ENCODE data around the gene RASA2.

Gene RASA2, protein sequence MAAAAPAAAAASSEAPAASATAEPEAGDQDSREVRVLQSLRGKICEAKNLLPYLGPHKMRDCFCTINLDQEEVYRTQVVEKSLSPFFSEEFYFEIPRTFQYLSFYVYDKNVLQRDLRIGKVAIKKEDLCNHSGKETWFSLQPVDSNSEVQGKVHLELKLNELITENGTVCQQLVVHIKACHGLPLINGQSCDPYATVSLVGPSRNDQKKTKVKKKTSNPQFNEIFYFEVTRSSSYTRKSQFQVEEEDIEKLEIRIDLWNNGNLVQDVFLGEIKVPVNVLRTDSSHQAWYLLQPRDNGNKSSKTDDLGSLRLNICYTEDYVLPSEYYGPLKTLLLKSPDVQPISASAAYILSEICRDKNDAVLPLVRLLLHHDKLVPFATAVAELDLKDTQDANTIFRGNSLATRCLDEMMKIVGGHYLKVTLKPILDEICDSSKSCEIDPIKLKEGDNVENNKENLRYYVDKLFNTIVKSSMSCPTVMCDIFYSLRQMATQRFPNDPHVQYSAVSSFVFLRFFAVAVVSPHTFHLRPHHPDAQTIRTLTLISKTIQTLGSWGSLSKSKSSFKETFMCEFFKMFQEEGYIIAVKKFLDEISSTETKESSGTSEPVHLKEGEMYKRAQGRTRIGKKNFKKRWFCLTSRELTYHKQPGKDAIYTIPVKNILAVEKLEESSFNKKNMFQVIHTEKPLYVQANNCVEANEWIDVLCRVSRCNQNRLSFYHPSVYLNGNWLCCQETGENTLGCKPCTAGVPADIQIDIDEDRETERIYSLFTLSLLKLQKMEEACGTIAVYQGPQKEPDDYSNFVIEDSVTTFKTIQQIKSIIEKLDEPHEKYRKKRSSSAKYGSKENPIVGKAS

DNA sequence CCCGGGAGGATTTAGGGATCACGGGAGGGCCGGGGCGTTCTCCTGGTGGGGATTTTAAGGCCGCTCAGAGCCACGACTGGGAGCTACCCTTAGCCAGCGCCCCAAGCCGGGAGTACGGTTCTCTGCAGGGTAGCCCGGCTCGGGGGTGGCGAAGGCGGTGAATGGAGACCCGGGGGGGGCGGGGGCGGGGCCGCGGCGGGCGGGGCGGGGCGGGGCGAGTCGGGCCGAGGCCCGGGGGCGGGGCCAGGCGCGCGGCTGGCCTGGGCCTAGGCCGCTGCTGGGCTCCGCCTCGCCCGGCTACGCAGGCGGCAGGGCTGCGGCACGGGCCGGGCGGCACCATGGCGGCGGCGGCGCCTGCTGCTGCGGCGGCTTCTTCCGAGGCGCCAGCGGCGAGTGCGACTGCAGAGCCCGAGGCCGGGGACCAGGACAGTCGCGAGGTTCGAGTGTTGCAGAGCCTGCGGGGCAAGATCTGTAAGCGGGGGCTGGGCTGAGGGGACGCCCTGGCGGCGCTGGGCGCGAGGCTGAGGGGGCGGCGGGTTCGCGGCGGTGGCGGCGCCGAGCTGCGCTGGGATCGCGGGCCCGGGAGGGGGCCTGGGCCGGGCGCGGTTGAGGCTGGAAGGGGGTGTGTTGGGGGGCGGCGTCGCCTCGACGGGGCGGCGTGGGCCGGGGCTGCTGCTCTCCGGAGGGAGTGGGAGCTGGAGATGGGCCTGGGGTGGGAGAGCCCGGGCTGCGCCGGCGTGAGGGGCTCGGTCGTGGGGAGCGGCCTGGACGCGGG, at the start of gene RASA2:
RASA2 (plus strand) TSS at position 282 of the 775 bp plus-strand sequence; CDS start at position 339, 57 bp downstream.
- DNase-seq, result peak; percentile 67

DNA sequence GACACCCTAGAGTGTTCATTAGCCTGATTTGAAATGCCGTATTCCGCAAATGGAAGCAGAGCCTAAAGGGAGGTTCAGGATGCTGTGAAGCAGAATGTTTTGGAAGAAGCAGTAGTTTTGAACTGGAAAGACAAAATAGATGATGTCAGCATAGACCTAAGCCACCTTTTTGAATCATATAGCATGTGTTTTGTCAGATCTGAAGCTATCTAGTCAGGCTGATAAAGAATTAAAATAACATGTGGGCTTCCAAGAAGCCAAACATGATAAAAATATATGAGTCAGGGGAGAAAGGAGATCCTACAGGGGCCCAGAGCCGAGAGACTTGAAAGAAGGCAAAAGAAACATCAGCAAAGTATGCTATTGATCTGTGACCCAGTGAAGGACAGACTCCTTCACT, 47.2 kb upstream of the RASA2 start:
- no peak for DNase-seq

- DNase-seq, result no peak
These were observed 45.9 kb upstream of the RASA2 start for GRCh38 chr3:141440942-141441341.

GRCh38 chr3:141441381-141442364, 45.2 kb upstream of the RASA2 start:
- peak; percentile 78 for DNase-seq

- DNase-seq, result no peak
These were observed 44.4 kb upstream of the RASA2 start for GRCh38 chr3:141442446-141442845.

DNA sequence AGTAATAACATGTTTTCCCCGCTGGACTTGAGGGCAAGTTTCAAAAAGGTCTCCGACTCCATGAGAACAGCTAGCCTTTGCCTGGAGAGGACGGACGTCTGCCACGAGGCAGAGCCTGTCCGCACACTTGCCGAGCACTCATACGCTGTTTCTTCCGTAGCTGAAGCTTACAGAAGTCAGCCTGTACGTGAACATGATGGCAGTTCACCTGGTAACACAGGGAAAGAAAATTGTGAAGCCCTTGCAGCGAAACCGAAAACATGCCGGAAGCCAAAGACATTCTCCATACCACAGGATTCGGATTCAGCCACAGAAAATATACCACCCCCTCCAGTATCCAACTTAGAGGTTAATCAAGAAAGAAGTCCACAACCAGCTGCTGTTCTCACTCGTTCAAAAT, 43.9 kb upstream of the RASA2 start:
- no peak for DNase-seq

DNA sequence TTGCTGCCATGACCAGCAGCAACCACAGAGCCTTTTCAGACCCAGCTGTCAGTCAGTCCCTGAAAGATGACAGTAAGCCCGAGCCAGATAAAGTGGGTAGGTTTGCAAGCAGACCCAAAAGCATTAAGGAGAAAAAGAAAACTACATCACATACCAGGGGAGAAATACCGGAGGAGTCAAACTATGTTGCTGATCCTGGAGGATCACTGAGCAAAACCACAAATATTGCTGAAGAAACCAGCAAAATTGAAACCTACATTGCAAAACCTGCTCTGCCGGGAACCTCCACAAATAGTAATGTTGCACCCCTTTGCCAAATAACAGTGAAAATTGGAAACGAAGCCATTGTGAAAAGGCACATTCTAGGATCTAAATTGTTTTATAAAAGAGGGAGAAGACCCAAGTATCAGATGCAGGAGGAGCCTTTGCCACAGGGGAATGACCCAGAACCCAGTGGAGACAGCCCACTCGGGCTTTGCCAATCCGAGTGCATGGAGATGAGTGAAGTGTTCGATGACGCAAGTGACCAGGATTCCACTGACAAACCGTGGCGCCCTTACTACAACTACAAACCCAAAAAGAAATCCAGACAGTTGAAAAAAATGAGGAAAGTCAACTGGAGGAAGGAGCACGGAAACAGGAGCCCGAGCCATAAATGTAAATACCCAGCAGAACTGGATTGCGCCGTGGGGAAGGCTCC, 42.1 kb upstream of the RASA2 start:
- DNase-seq, result no peak

- DNase-seq, result no peak
These were observed 40.8 kb upstream of the RASA2 start for GRCh38 chr3:141445990-141446389.

DNA sequence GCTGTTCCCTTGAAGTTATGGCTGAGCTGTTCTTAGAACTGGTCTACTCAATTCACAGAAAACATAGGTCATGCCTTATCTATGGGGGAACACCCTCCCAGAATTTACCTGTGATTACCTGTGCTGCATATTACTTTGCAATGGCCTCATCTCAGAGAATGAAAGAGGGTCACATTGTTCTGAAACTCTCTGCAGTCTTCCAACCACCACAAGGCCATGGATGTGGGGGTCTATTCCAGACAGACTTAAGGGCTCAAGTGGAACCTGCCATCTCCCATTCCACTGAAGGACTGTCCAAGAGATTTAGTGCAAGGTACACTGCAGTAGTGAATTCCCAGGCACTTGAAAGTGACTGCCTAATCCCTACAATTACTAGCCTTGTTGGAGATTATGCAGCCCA, 40.1 kb upstream of the RASA2 start:
- no peak for DNase-seq

- no peak for DNase-seq
These were observed 39.4 kb upstream of the RASA2 start for GRCh38 chr3:141447383-141447782.

- DNase-seq, result no peak
These were observed 38.1 kb upstream of the RASA2 start for GRCh38 chr3:141448606-141449220.

DNA sequence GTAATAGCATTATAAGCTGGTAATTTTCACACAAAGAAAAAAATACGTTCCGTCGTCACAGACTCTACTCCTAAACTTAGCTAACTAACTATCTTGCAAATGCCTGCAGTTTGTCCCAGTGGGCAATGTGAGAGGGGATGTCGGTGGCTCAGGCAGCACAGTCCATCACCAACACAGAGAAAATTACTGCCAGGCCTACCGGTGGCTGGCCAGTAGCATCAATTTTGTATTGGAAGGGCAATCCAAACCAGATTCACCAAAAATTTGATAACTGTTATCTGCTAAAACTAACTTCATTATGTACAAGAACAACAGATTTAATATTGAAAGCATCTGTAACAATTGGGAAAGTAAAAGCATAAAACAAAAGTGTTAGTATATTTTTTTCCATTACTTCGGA, 37.4 kb upstream of the RASA2 start:
- no peak for DNase-seq

DNA sequence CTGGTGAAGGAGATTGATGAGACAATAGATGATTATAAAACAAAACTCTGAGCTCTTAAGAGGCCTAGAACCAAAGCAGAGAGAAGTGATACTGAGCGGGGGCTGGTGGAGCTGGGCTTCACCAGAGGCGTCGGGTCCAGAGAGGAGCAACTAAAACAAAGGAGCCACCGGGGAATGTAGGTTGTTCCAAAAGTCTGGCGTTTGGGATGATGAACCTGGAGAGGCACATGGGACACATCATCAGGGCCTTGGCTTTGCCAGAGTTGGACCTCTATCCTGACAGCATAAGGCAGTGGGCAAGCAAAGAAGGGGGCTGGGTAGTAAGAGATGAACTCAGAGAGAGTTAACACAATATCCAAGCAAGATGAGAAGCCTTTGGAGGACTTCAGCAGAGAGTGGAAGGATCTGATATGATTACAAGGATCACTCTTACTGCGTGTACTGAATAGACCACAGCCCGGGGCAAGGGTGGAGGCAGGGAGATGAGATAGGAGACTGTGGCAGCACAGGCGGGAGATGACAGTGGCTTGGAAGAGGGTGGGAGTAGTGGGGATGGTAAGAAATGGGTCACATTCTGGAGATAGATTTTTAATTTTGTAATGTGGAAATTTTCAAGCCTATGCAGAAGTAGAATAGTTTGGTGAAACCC, 36.0 kb upstream of the RASA2 start:
- DNase-seq, result no peak

GRCh38 chr3:141452045-141452444, 34.8 kb upstream of the RASA2 start:
- DNase-seq, result no peak

DNA sequence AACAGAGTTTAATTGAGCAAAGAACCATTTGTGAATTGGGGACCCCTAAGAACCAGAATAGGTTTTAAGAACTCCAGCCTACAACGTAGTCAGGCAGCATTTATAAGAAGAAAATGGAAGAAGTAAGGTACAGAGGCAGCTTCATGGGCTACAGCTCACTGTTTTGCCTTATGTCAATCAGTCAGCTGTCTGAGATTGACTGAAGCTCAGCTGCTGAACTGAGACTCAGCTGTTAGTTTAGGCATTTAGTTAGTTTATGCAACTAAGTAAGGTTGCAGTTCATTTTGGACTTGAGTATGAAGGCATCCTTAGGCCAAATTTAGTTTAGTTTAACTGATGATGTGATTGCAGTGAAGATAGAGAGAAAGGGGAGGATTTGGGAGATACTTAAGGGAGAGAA, 34.1 kb upstream of the RASA2 start:
- DNase-seq, result no peak

DNA sequence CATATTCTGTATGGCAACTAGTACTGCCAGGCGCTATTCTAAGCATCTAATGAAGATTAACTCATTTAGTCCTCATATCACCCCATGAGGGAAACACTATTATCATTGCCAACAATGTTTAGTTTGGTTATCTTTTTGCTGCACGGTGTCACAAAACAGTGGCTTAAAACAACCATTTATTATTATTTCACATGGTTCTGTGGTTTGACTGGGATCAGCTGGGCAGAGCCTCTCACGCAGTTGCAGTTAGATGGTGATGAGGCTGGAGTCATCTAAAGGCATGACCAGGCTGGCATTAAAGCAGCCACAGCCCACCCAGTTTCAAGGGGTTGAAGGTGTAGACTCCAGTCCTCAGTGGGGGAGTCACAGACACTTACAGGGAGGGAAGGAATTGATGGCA, 32.8 kb upstream of the RASA2 start:
- no peak for DNase-seq

DNA sequence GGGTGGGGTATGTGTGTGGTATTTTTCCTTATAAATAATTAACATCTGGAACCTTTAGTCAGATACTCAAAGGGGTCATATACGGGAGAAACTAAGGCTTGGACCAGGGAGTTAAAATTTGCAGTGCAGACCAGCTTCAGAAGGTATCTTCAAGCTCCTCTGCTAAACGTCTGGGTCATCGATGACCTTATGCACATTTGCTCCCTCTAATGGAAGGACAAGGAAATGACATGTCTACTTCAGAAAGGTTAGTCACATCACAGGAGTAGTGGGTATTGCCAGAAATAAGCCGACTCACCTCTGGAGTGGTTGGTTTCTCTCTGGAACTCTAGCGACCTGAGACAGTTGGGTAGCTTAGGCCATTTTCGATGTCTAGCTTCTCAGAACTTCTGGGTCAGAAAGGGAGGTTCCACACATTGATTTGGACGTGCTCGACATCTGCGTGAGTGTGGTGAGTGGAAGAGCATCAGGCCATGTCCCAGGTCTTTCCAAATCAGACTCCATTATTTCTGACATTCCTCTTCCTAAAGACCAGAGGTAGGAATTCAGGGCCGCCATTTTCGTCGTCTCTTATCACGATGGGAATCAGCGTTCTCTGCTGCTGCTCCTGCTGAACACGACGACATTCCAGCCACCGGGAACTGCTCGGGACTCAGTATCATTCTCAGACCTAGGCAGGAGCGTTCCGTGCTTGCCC, 31.8 kb upstream of the RASA2 start:
- no peak for DNase-seq

- no peak for DNase-seq
These were observed 31.1 kb upstream of the RASA2 start for GRCh38 chr3:141455603-141456300.

DNA sequence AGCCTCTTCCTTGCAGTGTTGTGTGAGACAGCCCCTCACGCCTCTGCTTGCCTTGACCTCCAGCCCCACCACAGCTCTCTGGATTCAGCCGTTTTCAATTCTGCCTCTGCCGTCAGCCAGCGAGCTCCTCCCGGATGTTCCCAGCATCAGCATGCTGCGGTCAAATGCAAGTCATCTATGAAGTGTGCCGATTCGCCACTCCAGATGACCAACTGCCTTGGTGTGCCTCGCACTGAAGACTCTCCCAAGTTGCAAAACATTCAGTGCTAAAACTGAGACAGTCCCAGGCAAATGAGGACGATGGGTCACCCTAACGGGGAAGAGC, 30.6 kb upstream of the RASA2 start:
- no peak for DNase-seq
